HG02973 (cell line): ENCODE measurements around the gene SHISAL2B.
"Not testable (repeated sequence)": the region's sequence is repeated elsewhere in the genome, so short reads cannot be mapped to it uniquely, and the experiment has no call there.

Source experiments
- ATAC-seq: cut with Tn5 transposase; IDR thresholded peaks from one replicate; pipeline ENCODE4 v1.9.1; 2021; ENCODE audit warnings: moderate library complexity; ENCODE audit not compliant: unreplicated experiment

SHISAL2B gene

GRCh38 chr5:64696414-64696813, 6.1 kb downstream of the SHISAL2B start:
- ATAC-seq = not testable (repeated sequence)

- ATAC-seq = no peak
These were observed 10.5 kb downstream of the SHISAL2B start for GRCh38 chr5:64700765-64701164.

- ATAC-seq = not testable (repeated sequence)
These were observed 15.8 kb downstream of the SHISAL2B start for GRCh38 chr5:64706074-64706473.

GRCh38 chr5:64707191-64707590, 16.9 kb downstream of the SHISAL2B start:
- ATAC-seq = no peak

- ATAC-seq = not testable (repeated sequence)
These were observed 24.2 kb downstream of the SHISAL2B start for GRCh38 chr5:64714495-64714894.

- no peak for ATAC-seq
These were observed 32.3 kb downstream of the SHISAL2B start for GRCh38 chr5:64722588-64722987.

GRCh38 chr5:64727150-64727549, 36.8 kb downstream of the SHISAL2B start:
- ATAC-seq = no peak

GRCh38 chr5:64742411-64742810, 52.1 kb downstream of the SHISAL2B start:
- no peak for ATAC-seq

GRCh38 chr5:64742821-64743220, 52.5 kb downstream of the SHISAL2B start:
- no peak for ATAC-seq

- ATAC-seq = no peak
These were observed 54.6 kb downstream of the SHISAL2B start for GRCh38 chr5:64744914-64745313.

GRCh38 chr5:64746446-64746845, 56.1 kb downstream of the SHISAL2B start:
- ATAC-seq = no peak

GRCh38 chr5:64749385-64749784, 59.1 kb downstream of the SHISAL2B start:
- no peak for ATAC-seq

GRCh38 chr5:64754066-64754465, 63.8 kb downstream of the SHISAL2B start:
- no peak for ATAC-seq

- no peak for ATAC-seq
These were observed 68.6 kb downstream of the SHISAL2B start for GRCh38 chr5:64758901-64759300.

- no peak for ATAC-seq
These were observed 69.8 kb downstream of the SHISAL2B start for GRCh38 chr5:64759960-64760660.

GRCh38 chr5:64763948-64764503, 73.7 kb downstream of the SHISAL2B start:
- no peak for ATAC-seq

- ATAC-seq = no peak
These were observed 75.7 kb downstream of the SHISAL2B start for GRCh38 chr5:64765804-64766504.

GRCh38 chr5:64766941-64767340, 76.6 kb downstream of the SHISAL2B start:
- no peak for ATAC-seq
